HG02571 (cell line): ENCODE measurements around the gene ITCH.
"Not testable (repeated sequence)": the region's sequence is repeated elsewhere in the genome, so short reads cannot be mapped to it uniquely, and the experiment has no call there.

Experiments
- ATAC-seq: cut with Tn5 transposase; IDR thresholded peaks from one replicate; pipeline ENCODE4 v1.9.1; 2021; ENCODE audit warnings: mild to moderate bottlenecking, moderate library complexity; ENCODE audit not compliant: unreplicated experiment

Gene ITCH

DNA sequence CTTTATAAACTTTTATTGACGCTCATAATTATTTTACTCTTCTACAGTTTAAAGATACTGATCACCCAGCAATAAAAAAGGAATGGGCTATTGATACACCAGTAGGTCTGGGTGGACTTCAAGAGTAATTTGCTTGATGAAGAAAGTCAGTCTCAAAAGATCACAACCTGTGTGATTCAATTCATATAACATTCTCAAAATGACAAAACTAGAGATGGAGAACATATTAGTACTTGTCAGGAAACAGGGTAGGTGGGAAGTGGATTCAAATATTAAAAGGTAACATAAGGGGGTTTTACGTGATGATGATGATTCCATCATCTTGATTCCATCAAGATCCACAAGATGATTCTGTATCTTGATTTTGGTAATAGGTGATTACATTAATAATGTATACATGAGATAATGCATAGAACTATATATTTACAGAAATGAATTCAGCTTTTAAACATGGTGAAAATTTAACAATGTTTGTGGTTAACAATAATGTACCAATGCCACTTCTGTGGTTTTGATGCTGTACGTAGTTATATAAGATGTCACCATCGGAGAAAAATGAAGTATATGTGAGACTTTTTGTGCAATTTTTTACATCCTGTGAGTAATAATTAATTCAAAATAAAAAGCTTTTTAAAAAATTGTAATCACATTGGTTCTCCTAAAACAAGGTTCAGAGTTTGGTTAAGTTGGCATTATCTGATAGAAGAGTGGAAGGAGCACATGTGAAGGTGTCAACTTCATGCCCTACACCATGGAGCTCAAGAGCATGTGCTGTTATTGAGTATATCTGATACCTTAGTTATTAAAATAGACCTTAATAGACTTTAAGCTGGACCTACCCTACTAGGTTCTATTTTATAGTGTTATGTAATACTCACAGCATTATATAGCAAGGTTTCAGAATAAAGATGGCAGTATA, 86.9 kb downstream of the ITCH start:
- ATAC-seq: no peak

DNA sequence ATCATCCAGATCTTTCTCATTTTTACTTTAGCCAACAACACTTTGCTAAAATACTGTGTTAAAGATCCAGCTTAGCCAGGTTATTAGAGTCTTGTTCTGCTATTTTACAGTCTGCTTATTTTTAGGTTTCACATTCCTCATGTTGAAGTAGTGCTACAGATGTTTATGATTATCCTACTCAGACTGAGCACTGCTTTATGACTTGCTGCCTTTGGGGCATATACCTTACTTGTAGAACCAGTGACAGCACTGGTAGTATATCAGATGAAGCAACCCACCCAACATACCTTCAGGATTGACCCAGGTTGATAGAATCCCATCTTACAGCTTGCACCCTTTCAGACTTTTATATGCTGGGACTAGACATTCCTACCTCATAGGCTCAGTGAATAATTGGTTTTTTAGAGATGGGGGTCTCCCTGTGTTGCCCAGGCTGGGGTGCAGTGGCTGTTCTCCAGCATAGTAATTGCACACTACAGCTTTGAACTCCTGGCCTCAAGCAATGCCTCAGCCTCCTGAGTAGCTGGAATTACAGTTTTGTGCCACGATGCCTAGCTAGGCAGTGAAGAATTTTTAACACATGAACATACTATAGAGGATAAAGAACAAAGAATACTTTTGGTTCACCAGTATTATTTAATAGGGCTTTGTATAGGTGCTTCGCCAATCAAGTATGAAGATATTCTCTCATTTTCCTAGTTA, 89.4 kb downstream of the ITCH start:
- ATAC-seq: no peak

GRCh38 chr20:34458631-34459030, 95.6 kb downstream of the ITCH start:
- no peak for ATAC-seq

- ATAC-seq: no peak
Observed at GRCh38 chr20:34459209-34459897, 96.3 kb downstream of the ITCH start.

GRCh38 chr20:34461779-34462087, 98.7 kb downstream of the ITCH start:
- no peak for ATAC-seq

DNA sequence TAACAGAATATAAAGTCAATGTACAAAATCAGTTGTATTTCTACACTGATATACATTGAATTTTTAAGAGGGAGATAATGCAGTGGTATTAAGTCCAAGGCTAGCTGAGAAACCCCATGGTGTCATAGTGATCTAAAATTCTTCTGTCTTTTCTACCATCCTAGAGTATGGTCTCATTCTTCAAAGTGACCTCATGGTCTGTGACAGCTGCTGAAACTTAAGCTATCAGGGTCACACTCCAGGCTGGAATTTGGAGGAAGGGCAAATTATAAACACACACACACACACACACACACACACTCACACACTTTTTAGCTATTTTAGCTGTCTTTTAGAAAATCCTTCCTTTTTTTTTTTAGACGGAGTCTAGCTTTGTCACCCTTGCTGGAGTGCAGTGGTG, 105.9 kb downstream of the ITCH start:
- ATAC-seq: no peak

- ATAC-seq: no peak
Observed at GRCh38 chr20:34472246-34472925, 109.3 kb downstream of the ITCH start.

GRCh38 chr20:34473262-34473883, 110.3 kb downstream of the ITCH start:
- ATAC-seq: no peak

- ATAC-seq: no peak
Observed at GRCh38 chr20:34475979-34476736, 113.1 kb downstream of the ITCH start.

- no peak for ATAC-seq
Observed at GRCh38 chr20:34479627-34480026, 116.6 kb downstream of the ITCH start.

GRCh38 chr20:34482154-34482553, 119.1 kb downstream of the ITCH start:
- not testable (repeated sequence) for ATAC-seq

GRCh38 chr20:34483585-34484220, 120.6 kb downstream of the ITCH start:
- ATAC-seq: not testable (repeated sequence)

- ATAC-seq: no peak
Observed at GRCh38 chr20:34485068-34485634, 122.1 kb downstream of the ITCH start.

GRCh38 chr20:34491226-34491931, 128.3 kb downstream of the ITCH start:
- no peak for ATAC-seq

- no peak for ATAC-seq
Observed at GRCh38 chr20:34491932-34492509, 128.9 kb downstream of the ITCH start.

- ATAC-seq: no peak
Observed at GRCh38 chr20:34493646-34494045, 130.6 kb downstream of the ITCH start.

- no peak for ATAC-seq
Observed at GRCh38 chr20:34495307-34495706, 132.2 kb downstream of the ITCH start.

- no peak for ATAC-seq
Observed at GRCh38 chr20:34495916-34496315, 132.8 kb downstream of the ITCH start.
